GM08714 (cell line): ENCODE results near the gene FAM222A.

Experiments
- H3K4me3 ChIP-seq: fragments of 200-500 bp; sonication (Bioruptor generic); 2 replicates; pipeline ENCODE4 v1.5.1; 2014; ENCODE audit warnings: mild to moderate bottlenecking, low read length, inconsistent platforms
- ZNF274 ChIP-seq: IDR thresholded peaks from 2 replicates; pipeline ENCODE4 v1.6.1; 2012; ENCODE audit warnings: mild to moderate bottlenecking, low read depth, low read length

FAM222A gene

DNA sequence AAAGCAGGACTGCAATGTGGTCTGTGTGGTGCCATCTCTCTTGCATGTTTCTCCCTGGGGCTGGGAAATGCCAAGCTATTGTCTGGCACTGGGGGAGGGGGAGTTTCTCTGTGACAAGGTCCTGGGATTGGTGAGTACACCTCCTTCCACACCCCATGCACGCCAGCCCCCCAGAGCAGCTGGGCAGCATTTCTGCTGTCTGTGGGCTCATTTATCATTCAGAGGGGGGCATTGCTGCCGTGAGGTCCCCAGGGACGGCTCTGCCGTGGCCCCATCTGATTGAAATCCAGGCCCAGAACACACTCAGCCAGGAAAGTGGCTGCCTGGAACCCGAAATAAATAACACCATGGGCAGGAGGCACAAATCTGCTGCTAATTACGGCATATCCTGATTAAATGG is 12.6 kb upstream of the FAM222A start:
- no peak for TF ChIP-seq ZNF274
- H3K4me3 ChIP-seq = no peak overlapping the region

GRCh38 chr12:109702111-109702841 is 11.3 kb upstream of the FAM222A start:
- no peak overlapping the region for H3K4me3 ChIP-seq
- TF ChIP-seq ZNF274 = no peak

- H3K4me3 ChIP-seq = no peak overlapping the region
- TF ChIP-seq ZNF274 = no peak
These were observed 9.9 kb upstream of the FAM222A start for GRCh38 chr12:109703684-109704083.

DNA sequence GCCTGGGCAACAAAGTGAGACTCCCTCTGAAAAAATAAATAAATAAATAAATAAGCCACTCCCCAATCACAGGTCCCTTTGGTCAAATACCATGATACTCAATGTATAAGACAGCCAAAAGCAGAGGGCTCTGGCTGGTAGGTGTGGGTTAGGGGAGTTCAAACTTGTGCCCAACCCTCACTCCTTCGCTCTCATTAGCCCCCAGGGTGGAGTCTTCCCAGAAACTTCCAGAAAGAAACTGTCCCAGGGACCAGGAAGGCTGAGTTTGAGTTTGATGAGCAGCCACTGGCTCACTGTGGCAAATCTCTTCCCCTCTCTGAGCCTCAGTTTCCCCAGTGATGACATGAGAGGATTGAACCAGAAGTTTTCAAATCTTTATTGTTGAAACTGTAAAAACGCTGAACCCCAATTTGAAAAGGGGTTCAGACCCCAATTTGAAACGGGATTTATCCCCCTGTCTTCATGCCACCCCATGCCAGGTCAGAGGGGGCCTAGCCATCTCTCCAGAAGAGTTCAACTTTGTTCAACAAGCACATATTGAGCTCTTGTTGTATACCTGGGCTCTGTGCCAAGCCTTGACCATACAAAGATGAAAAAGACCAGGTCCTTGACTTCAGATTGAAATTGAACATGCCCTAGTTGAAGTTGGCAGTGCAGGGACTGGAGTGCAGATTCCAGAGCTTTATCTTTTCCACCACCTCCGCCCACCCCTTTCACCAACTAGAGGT is 9.1 kb upstream of the FAM222A start:
- no peak for TF ChIP-seq ZNF274

DNA sequence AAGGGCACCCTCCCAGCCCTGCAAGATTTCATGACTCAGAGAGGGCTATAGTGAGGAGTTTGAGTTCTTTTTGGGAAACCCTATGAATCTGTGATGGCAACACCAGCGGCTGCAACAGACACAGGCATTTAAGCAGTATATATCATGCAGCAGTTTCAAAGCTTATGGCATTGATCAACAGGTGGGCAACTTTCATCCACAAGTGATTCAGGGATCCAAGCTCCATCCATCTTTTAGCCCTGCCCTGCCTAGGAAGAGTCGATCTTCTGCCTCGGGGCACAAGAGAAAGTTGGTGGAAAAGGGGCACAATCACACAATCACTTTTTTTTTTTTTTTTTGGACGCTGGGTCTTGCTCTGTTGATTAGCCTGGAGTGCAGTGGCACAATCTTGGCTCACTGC is 8.3 kb upstream of the FAM222A start:
- H3K4me3 ChIP-seq = no peak overlapping the region
- TF ChIP-seq ZNF274 = no peak

More for the DNA sequence above, 9.1 kb upstream of the FAM222A start:
- H3K4me3 ChIP-seq = no peak overlapping the region

GRCh38 chr12:109706398-109706746 is 7.3 kb upstream of the FAM222A start:
- no peak for TF ChIP-seq ZNF274
- H3K4me3 ChIP-seq = no peak overlapping the region

- no peak for TF ChIP-seq ZNF274
- no peak overlapping the region for H3K4me3 ChIP-seq
These were observed 6.7 kb upstream of the FAM222A start for GRCh38 chr12:109706747-109707469.

- no peak for TF ChIP-seq ZNF274
These were observed 6.2 kb upstream of the FAM222A start for GRCh38 chr12:109707470-109707821.

DNA sequence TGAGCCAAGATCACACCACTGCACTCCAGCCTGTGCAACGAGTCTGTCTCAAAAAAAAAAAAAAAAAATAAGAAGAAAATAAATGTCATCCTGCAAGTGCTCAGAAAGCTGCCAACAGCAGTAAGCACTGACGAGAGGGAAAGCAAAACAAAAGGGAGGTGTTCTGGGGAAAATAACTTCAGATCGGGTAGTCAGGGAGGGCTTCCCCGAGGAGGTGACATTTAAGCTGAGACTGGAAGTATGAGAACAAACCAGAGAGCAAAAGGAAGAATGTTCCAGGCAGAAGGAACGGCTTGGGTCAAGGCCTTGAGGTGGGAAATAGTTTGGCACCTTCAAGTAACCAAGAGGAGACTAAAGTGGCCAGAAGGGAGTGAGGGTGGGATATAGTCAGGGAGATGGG is 4.7 kb upstream of the FAM222A start:
- TF ChIP-seq ZNF274 = no peak

More at GRCh38 chr12:109707470-109707821, 6.2 kb upstream of the FAM222A start:
- no peak overlapping the region for H3K4me3 ChIP-seq

GRCh38 chr12:109709401-109709991 is 4.1 kb upstream of the FAM222A start:
- no peak for TF ChIP-seq ZNF274
- H3K4me3 ChIP-seq = no peak overlapping the region

More for the DNA sequence above, 4.7 kb upstream of the FAM222A start:
- no peak overlapping the region for H3K4me3 ChIP-seq

- TF ChIP-seq ZNF274 = no peak
- no peak overlapping the region for H3K4me3 ChIP-seq
These were observed 3.3 kb upstream of the FAM222A start for GRCh38 chr12:109710205-109710746.

DNA sequence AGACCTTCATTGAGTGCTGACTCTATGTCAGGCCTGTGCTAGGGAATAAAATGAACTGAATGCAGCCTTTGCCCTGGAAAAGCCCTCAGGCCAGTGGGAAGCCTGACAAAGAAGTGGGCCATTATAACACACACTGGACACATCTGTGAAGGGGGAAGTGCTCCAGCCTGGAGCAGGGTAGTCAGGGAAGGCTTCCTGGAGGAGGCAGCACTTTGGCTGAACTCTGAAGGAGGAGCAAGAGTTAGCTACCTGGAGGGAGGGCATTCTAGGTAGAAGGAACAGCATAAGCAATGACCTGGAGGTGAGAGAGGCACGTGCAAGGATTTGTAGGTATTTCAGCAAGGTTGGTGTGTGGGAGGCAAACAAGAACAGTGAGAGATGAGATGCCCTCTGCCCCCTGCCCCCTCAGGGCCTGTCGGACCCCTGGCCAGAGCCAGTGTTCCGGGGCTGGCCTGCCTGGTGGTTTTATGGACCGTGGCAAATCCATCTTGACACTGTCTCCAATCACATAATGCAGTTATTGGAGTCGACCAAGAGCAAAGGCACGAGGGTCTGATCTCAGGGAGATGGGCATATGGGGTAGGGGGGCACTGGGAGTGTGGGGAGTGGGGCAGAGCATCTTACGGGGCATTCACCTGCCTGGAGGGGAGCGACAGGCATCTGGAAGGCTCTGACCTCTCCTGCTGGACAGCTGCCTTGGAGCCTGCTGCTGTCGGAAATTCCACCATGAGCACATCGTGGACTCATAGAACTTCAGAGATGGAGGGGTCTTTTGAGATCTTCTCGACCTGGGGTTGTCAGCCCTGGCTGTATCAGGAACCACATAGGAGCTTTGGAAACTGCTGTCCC is 2.7 kb upstream of the FAM222A start:
- no peak overlapping the region for H3K4me3 ChIP-seq
- TF ChIP-seq ZNF274 = no peak
